GM18508 (cell line): Measurements from ENCODE around the gene ARMC7.
"Not testable (repeated sequence)": the region's sequence is repeated elsewhere in the genome, so short reads cannot be mapped to it uniquely, and the experiment has no call there.

ENCODE experiments used
- ATAC-seq: cut with Tn5 transposase; IDR thresholded peaks from one replicate; pipeline ENCODE4 v1.9.1; 2021; ENCODE audit warnings: moderate number of reproducible peaks; ENCODE audit not compliant: insufficient read depth, unreplicated experiment

Gene ARMC7

GRCh38 chr17:75109407-75110233, at the start of gene ARMC7:
ARMC7 (plus strand) TSS chr17:75109969; CDS start chr17:75110289, 320 bp downstream.
- no peak for ATAC-seq

- no peak for ATAC-seq
Measured at GRCh38 chr17:75060434-75061054, 49.2 kb upstream of the ARMC7 start.

GRCh38 chr17:75061055-75061438, 48.7 kb upstream of the ARMC7 start:
- ATAC-seq, result no peak

- no peak for ATAC-seq
Measured at GRCh38 chr17:75061618-75062017, 48.2 kb upstream of the ARMC7 start.

GRCh38 chr17:75063201-75063600, 46.6 kb upstream of the ARMC7 start:
- ATAC-seq, result no peak

GRCh38 chr17:75063626-75064025, 46.1 kb upstream of the ARMC7 start:
- no peak for ATAC-seq

GRCh38 chr17:75064040-75064439, 45.7 kb upstream of the ARMC7 start:
- ATAC-seq, result no peak

GRCh38 chr17:75064460-75064859, 45.3 kb upstream of the ARMC7 start:
- no peak for ATAC-seq

- ATAC-seq, result no peak
Measured at GRCh38 chr17:75064867-75065561, 44.8 kb upstream of the ARMC7 start.

GRCh38 chr17:75065562-75066151, 44.1 kb upstream of the ARMC7 start:
- no peak for ATAC-seq

GRCh38 chr17:75067856-75068255, 41.9 kb upstream of the ARMC7 start:
- no peak for ATAC-seq

- no peak for ATAC-seq
Measured at GRCh38 chr17:75068750-75069149, 41.0 kb upstream of the ARMC7 start.

GRCh38 chr17:75069783-75070182, 40.0 kb upstream of the ARMC7 start:
- no peak for ATAC-seq

- not testable (repeated sequence) for ATAC-seq
Measured at GRCh38 chr17:75071478-75072271, 38.1 kb upstream of the ARMC7 start.

GRCh38 chr17:75072909-75073308, 36.9 kb upstream of the ARMC7 start:
- not testable (repeated sequence) for ATAC-seq

GRCh38 chr17:75073618-75074047, 36.1 kb upstream of the ARMC7 start:
- ATAC-seq, result no peak

- ATAC-seq, result no peak
Measured at GRCh38 chr17:75074532-75074931, 35.2 kb upstream of the ARMC7 start.

- no peak for ATAC-seq
Measured at GRCh38 chr17:75075597-75076336, 34.0 kb upstream of the ARMC7 start.

GRCh38 chr17:75077072-75077495, 32.7 kb upstream of the ARMC7 start:
- ATAC-seq, result no peak
